Loucy (cell line): ENCODE data around the gene SAMSN1.

Experiments
- H2AFZ ChIP-seq: fragments of 200-600 bp; sonication (generic); 2 replicates; pipeline ENCODE4 v1.6.0; 2016; ENCODE audit warnings: antibody characterized with exemption, mild to moderate bottlenecking, low read length, moderate library complexity
- H3F3A ChIP-seq: fragments of 200-600 bp; 2 replicates; pipeline ENCODE4 v1.6.0; 2016; ENCODE audit warnings: antibody characterized with exemption, low read depth, mild to moderate bottlenecking
- H3K27me3 ChIP-seq: fragments of 200-600 bp; sonication (generic); 2 replicates; pipeline ENCODE4 v1.6.1; 2014; ENCODE audit warnings: low read length, mild to moderate bottlenecking; ENCODE audit not compliant: insufficient read depth, poor library complexity, severe bottlenecking
- H3K36me3 ChIP-seq: fragments of 200-600 bp; sonication (generic); 2 replicates; pipeline ENCODE4 v1.6.1; 2016; ENCODE audit warnings: low read length; ENCODE audit not compliant: insufficient read depth
- H3K4me1 ChIP-seq: fragments of 200-600 bp; sonication (generic); 2 replicates; pipeline ENCODE4 v1.5.1; 2014; ENCODE audit warnings: low read length, mild to moderate bottlenecking; ENCODE audit not compliant: insufficient read depth, poor library complexity, severe bottlenecking
- H3K4me2 ChIP-seq: fragments of 200-600 bp; sonication (generic); 2 replicates; pipeline ENCODE4 v1.6.0; 2014; ENCODE audit warnings: antibody characterized with exemption, low read length, low read depth, mild to moderate bottlenecking; ENCODE audit not compliant: poor library complexity, severe bottlenecking
- H3K4me3 ChIP-seq: fragments of 200-600 bp; sonication (generic); 2 replicates; pipeline ENCODE4 v1.5.1; 2014; ENCODE audit warnings: low read length, mild to moderate bottlenecking, mixed read lengths; ENCODE audit not compliant: poor library complexity, severe bottlenecking
- H3K79me2 ChIP-seq: fragments of 200-600 bp; sonication (generic); 2 replicates; pipeline ENCODE4 v1.6.1; 2014; ENCODE audit warnings: low read length; ENCODE audit not compliant: insufficient read depth
- H3K9ac ChIP-seq: fragments of 200-600 bp; sonication (generic); 2 replicates; pipeline ENCODE4 v1.6.0; 2014; ENCODE audit warnings: mild to moderate bottlenecking, low read depth, low read length, moderate library complexity; ENCODE audit not compliant: poor library complexity, severe bottlenecking
- H3K9me2 ChIP-seq: fragments of 200-600 bp; sonication (generic); replicated peaks from 2 replicates; pipeline ENCODE4 v1.6.1; 2016; ENCODE audit warnings: low read depth, low read length, mixed read lengths
- H3K9me3 ChIP-seq: fragments of 200-600 bp; sonication (generic); 2 replicates; pipeline ENCODE4 v1.6.1; 2014; ENCODE audit warnings: mild to moderate bottlenecking, antibody characterized with exemption, low read length, low read depth; ENCODE audit not compliant: insufficient read depth
- H4K20me1 ChIP-seq: fragments of 200-600 bp; sonication (generic); 2 replicates; pipeline ENCODE4 v1.6.0; 2014; ENCODE audit warnings: antibody characterized with exemption, low read length, mild to moderate bottlenecking; ENCODE audit not compliant: insufficient read depth, poor library complexity, severe bottlenecking
- EZH2phosphoT487 ChIP-seq: fragments of 200-600 bp; IDR thresholded peaks from 2 replicates; pipeline ENCODE4 v1.6.1; 2018; ENCODE audit warnings: antibody characterized with exemption, mild to moderate bottlenecking, moderate library complexity, borderline replicate concordance
- TF ChIP-seq, protein P1 (sequence below): fragments of 200-600 bp; sonication (generic); conservative IDR thresholded peaks from 2 replicates; pipeline ENCODE4 v1.5.1; 2014; ENCODE audit warnings: mild to moderate bottlenecking, antibody characterized with exemption, low read length

SAMSN1 gene

DNA sequence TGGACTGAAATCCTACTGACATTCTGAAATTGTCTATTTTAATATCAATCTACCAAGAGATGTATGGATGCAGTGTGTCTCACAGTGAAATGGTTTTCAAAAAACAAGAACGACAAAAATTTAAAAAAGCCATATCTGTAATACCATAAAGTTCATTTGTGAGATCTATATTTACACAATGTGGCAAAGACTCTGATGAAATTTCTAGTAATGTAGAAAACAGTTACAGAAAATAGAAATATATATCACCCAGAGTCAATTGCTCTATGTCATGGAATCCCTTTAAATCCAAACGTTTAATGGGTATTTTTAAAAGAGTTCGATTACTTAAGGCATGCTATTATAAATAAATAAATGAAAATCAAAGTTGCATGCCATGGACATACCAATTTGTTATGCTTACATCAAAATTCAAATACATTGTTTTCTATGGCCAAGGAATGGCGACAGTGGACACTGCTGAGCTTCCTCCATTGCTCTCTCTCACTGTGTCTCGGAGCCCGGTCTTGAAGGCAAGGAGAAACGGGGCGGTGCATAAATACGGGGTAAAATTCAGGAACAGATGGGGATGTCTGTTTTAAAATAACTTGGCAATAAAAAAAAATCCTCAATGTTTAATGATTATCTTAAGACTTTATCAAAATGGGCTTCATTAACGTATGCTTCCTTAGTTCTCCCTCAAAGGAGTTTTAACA, 37.0 kb upstream of the SAMSN1 start:
- Histone ChIP-seq H3K4me3 (no peak overlapping the region), H3K9me2 (no peaks in the 10 kb centered on the region), H3K4me1 (peaks cover 4% of the 10 kb centered on the region), H3K79me2 (no peaks in the 10 kb centered on the region), H3K27me3 (no peaks in the 10 kb centered on the region), H3K4me2 (no peak overlapping the region), H4K20me1 (no peaks in the 10 kb centered on the region), H3K36me3 (no peaks in the 10 kb centered on the region), H2AFZ (no peak overlapping the region), H3K9ac (no peak overlapping the region), H3K9me3 (no peaks in the 10 kb centered on the region), H3F3A (no peaks in the 10 kb centered on the region)
- no peak for TF ChIP-seq EZH2phosphoT487
- TF ChIP-seq, protein P1, sequence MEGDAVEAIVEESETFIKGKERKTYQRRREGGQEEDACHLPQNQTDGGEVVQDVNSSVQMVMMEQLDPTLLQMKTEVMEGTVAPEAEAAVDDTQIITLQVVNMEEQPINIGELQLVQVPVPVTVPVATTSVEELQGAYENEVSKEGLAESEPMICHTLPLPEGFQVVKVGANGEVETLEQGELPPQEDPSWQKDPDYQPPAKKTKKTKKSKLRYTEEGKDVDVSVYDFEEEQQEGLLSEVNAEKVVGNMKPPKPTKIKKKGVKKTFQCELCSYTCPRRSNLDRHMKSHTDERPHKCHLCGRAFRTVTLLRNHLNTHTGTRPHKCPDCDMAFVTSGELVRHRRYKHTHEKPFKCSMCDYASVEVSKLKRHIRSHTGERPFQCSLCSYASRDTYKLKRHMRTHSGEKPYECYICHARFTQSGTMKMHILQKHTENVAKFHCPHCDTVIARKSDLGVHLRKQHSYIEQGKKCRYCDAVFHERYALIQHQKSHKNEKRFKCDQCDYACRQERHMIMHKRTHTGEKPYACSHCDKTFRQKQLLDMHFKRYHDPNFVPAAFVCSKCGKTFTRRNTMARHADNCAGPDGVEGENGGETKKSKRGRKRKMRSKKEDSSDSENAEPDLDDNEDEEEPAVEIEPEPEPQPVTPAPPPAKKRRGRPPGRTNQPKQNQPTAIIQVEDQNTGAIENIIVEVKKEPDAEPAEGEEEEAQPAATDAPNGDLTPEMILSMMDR, result no peak

GRCh38 chr21:14581902-14582457, 35.9 kb upstream of the SAMSN1 start:
- Histone ChIP-seq H2AFZ (no peak overlapping the region), H3K4me1 (peaks cover 4% of the 10 kb centered on the region), H3K9ac (no peak overlapping the region), H4K20me1 (no peaks in the 10 kb centered on the region), H3K27me3 (no peaks in the 10 kb centered on the region), H3K4me3 (no peak overlapping the region), H3K4me2 (no peak overlapping the region), H3F3A (no peaks in the 10 kb centered on the region), H3K9me2 (no peaks in the 10 kb centered on the region), H3K36me3 (no peaks in the 10 kb centered on the region), H3K9me3 (no peaks in the 10 kb centered on the region), H3K79me2 (no peaks in the 10 kb centered on the region)
- no peak for TF ChIP-seq EZH2phosphoT487
- TF ChIP-seq, protein P1, result no peak

- Histone ChIP-seq H3K4me3 (no peak overlapping the region), H3K9me2 (no peaks in the 10 kb centered on the region), H3K9ac (no peak overlapping the region), H4K20me1 (no peaks in the 10 kb centered on the region), H3K36me3 (no peaks in the 10 kb centered on the region), H3F3A (no peaks in the 10 kb centered on the region), H3K4me2 (no peak overlapping the region), H2AFZ (no peak overlapping the region), H3K79me2 (no peaks in the 10 kb centered on the region), H3K9me3 (no peaks in the 10 kb centered on the region), H3K27me3 (no peaks in the 10 kb centered on the region), H3K4me1 (no peaks in the 10 kb centered on the region)
- TF ChIP-seq, protein P1, result no peak
- no peak for TF ChIP-seq EZH2phosphoT487
Observed at GRCh38 chr21:14573244-14573643, 27.1 kb upstream of the SAMSN1 start.
